Activated CD4-positive, alpha-beta T cell treated with anti-CD3 and anti-CD28 coated beads, Interleukin-2, amount 10 ng/mL, durations not matched to agents 24 days and 14 days (primary cell): ENCODE data around the gene GAS1. TPM values are rescaled to one million over a fixed set of nuclear protein-coding genes. Genes with fewer than 3 reads are reported as not detected.

Source experiments
- DNase-seq: peaks from one replicate; pipeline ENCODE4 v3.0.0; 2022
- H3K27ac Mint-ChIP-seq: one replicate; pipeline ENCODE4 v1.8.0; 2022; ENCODE audit warnings: mild to moderate bottlenecking, mixed read lengths
- H3K27me3 Mint-ChIP-seq: one replicate; pipeline ENCODE4 v1.8.0; 2022; ENCODE audit warnings: mixed read lengths
- H3K36me3 Mint-ChIP-seq: one replicate; pipeline ENCODE4 v1.8.0; 2022; ENCODE audit warnings: low read depth, mild to moderate bottlenecking, mixed read lengths
- H3K4me1 Mint-ChIP-seq: one replicate; pipeline ENCODE4 v1.8.0; 2021; ENCODE audit warnings: mixed read lengths
- H3K4me3 Mint-ChIP-seq: one replicate; pipeline ENCODE4 v1.8.0; 2022; ENCODE audit warnings: mild to moderate bottlenecking, moderate library complexity, mixed read lengths
- H3K9me3 Mint-ChIP-seq: one replicate; pipeline ENCODE4 v1.8.0; 2021; ENCODE audit warnings: mixed read lengths
- intact Hi-C: fragments of 100-400 bp; cut with micrococcal nuclease; formaldehyde crosslinking; loops from one replicate; pipeline ENCODE4 v1.15.1; 2023
- total RNA-seq: library from RNA; stranded (reverse); gene quantifications from 2 replicates; pipeline ENCODE4 v1.2.3, GENCODE V29; 2022

Gene GAS1
- total RNA-seq, 1 donor from 2014 or later, result 0.14 TPM

DNA sequence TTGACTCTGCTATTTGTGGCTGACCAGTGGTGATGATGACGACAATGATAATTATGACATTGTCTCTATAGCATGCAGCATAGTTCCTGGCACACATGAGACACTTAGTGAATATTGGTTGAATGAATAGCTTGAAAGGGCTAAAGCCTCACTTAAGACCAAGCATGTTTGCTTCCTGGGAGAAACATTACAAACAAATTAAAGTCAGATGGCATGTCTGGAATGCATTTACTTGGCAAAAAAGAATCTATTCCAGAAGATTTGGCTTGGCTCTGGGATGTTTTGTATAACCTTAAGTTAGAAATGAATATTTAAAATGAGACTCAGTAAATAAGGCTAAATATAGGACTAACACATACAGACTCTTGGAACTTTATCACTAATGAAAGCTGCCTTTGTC is 21.6 kb downstream of the GAS1 start:
- no peak overlapping the region for H3K4me3 Mint-ChIP-seq
- DNase-seq, result no peak
- H3K27ac Mint-ChIP-seq, result no peak overlapping the region
- H3K27me3 Mint-ChIP-seq, result peaks cover 5% of the 10 kb centered on the region
- intact Hi-C loops, result no loop called here
- H3K9me3 Mint-ChIP-seq, result no peaks in the 10 kb centered on the region
- H3K4me1 Mint-ChIP-seq, result no peaks in the 10 kb centered on the region
- H3K36me3 Mint-ChIP-seq, result no peaks in the 10 kb centered on the region

DNA sequence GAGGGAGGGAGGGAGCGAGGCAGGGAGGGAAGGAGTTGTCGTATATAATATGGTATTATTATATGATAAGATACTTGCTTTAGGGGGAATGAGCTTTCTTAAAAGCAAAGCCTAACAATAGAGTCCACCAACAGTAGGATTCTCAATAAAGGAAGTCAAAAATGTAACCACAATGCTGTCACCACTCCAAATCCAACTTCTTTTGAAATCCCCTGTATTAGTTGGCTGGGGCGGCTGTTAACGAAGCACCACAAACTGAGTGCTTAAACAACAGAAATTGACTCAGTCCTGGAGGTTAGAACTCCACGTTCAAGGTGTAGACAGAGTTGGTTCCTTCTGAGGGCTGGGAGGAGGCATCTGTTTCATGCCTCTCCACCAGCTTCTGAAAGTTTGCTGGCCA is 23.1 kb downstream of the GAS1 start:
- no peak for DNase-seq
- peaks cover 5% of the 10 kb centered on the region for H3K27me3 Mint-ChIP-seq
- H3K27ac Mint-ChIP-seq, result no peak overlapping the region
- H3K4me3 Mint-ChIP-seq, result no peak overlapping the region
- no peaks in the 10 kb centered on the region for H3K4me1 Mint-ChIP-seq
- H3K9me3 Mint-ChIP-seq, result no peaks in the 10 kb centered on the region
- H3K36me3 Mint-ChIP-seq, result no peaks in the 10 kb centered on the region
- intact Hi-C loops, result no loop called here

DNA sequence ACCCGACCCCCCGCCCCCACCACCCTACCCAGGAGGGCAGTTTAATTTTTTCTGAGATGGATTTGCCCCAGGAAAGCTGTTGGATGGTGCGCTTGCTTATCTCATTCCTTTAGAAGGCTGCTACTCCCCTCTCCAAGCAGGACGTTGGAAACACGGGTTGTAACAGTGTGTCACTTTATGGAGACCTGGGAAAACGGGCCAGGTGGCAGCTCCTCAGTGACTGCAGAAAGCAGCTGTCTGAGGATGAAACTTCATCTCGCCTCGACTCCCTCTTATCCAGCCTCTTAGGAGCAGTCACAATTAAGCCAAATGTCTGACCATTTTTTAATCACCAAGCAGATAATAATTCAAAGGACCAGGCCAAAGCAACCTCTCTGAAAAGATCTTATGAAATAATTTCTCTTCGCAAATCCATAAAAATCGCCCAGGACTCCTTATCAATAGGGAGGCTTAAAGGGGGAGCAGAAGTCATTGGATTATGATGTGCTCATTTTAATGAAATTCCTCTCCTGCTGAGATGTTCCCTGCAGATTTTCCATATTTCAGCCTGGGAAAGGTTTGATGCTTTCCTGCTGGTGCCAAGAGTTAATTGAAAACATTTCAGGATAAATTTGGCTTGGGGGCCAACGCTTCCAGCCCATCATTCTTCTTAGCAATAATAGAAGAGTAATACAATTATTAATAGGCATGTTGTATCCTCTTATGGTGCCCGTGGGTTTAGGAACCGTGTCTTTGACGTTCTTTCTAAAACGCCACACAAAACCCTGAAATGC is 26.0 kb downstream of the GAS1 start:
- Mint-ChIP-seq H3K36me3 (no peaks in the 10 kb centered on the region), H3K27me3 (peaks cover 5% of the 10 kb centered on the region), H3K4me3 (no peak overlapping the region), H3K9me3 (no peaks in the 10 kb centered on the region), H3K27ac (no peak overlapping the region), H3K4me1 (no peaks in the 10 kb centered on the region)
- intact Hi-C loops, result no loop called here
- no peak for DNase-seq

GRCh38 chr9:86918556-86918955 is 28.8 kb downstream of the GAS1 start:
- Mint-ChIP-seq H3K4me1 (no peaks in the 10 kb centered on the region), H3K4me3 (no peak overlapping the region), H3K9me3 (no peaks in the 10 kb centered on the region), H3K27ac (no peak overlapping the region), H3K36me3 (no peaks in the 10 kb centered on the region), H3K27me3 (peaks cover 8% of the 10 kb centered on the region)
- no peak for DNase-seq
- intact Hi-C loops, result no loop called here

DNA sequence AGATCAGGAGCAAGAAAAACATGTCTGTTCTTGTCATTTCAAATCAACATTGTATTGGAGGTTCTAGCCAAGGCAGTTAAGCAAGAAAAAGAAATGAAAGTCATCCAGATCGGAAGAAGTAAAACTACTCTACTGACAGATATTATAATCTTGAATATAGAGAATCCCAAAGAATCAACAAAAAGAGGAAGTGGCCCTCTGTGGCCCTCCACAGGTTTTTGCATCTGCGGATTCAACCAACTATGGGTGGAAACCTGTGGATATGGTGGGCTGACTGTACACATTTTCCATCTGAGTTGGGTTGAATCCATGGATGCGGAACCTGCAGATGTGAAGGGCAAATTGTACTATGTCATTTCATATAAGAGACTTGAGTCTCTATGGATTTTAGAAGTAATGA is 35.1 kb downstream of the GAS1 start:
- intact Hi-C loops, result no loop called here
- Mint-ChIP-seq H3K9me3 (no peaks in the 10 kb centered on the region), H3K36me3 (no peaks in the 10 kb centered on the region), H3K4me1 (no peaks in the 10 kb centered on the region), H3K27ac (no peak overlapping the region), H3K27me3 (peaks cover 5% of the 10 kb centered on the region), H3K4me3 (no peak overlapping the region)
- no peak for DNase-seq

DNA sequence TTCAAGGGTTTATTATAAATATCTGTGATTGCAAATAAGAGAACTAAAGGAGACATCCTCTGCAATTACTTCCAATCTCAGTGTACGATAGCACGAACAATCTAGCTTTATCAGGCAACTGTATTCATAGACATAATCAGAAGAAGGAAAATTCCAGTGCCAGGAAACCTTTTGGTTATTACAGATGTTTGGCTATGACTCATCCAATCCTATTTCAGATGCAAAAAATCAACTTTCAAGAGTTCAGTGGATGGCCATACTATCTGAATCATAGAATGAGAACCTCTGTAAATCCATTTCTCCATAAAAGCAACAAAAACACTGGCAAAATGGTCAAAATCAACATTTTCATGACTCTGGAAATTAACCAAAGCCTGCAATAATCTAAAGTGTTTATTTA is 37.9 kb downstream of the GAS1 start:
- H3K9me3 Mint-ChIP-seq, result no peaks in the 10 kb centered on the region
- H3K27ac Mint-ChIP-seq, result no peak overlapping the region
- H3K27me3 Mint-ChIP-seq, result peaks cover 9% of the 10 kb centered on the region

GRCh38 chr9:86908261-86908660 is 39.0 kb downstream of the GAS1 start:
- Mint-ChIP-seq H3K4me3 (no peak overlapping the region), H3K27ac (no peak overlapping the region), H3K9me3 (no peaks in the 10 kb centered on the region), H3K27me3 (peaks cover 15% of the 10 kb centered on the region), H3K4me1 (no peaks in the 10 kb centered on the region), H3K36me3 (no peaks in the 10 kb centered on the region)
- intact Hi-C loops, result no loop called here
- no peak for DNase-seq

More for the DNA sequence above, 37.9 kb downstream of the GAS1 start:
- no peak for DNase-seq
- Mint-ChIP-seq H3K4me1 (no peaks in the 10 kb centered on the region), H3K36me3 (no peaks in the 10 kb centered on the region), H3K4me3 (no peak overlapping the region)
- intact Hi-C loops, result no loop called here

GRCh38 chr9:86907346-86907745 is 40.0 kb downstream of the GAS1 start:
- H3K4me1 Mint-ChIP-seq, result no peaks in the 10 kb centered on the region
- no peaks in the 10 kb centered on the region for H3K9me3 Mint-ChIP-seq
- no peak for DNase-seq
- H3K27ac Mint-ChIP-seq, result no peak overlapping the region
- no peaks in the 10 kb centered on the region for H3K36me3 Mint-ChIP-seq
- intact Hi-C loops, result no loop called here
- no peak overlapping the region for H3K4me3 Mint-ChIP-seq
- H3K27me3 Mint-ChIP-seq, result peaks cover 24% of the 10 kb centered on the region

DNA sequence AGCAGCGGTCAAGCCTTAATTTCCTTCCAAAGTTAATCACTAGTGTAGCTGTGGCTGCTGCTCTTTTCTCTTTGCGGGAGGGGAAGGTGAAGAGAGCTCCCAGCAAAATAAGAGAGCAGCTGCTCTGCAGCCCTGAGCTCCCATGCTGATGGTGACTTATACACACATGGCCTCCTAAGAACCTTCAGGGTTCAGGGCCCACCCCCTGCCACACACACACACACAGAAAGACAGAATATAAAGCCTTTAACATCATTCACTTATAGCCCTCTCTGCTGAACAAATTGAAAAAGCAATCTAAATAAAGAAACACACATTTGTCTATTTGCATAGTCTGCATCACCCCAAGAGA is 43.6 kb downstream of the GAS1 start:
- intact Hi-C loops, result no loop called here
- no peaks in the 10 kb centered on the region for H3K36me3 Mint-ChIP-seq
- no peaks in the 10 kb centered on the region for H3K4me1 Mint-ChIP-seq
- H3K4me3 Mint-ChIP-seq, result no peak overlapping the region
- DNase-seq, result no peak
- no peaks in the 10 kb centered on the region for H3K9me3 Mint-ChIP-seq
- peaks cover 38% of the 10 kb centered on the region for H3K27me3 Mint-ChIP-seq
- H3K27ac Mint-ChIP-seq, result no peak overlapping the region

DNA sequence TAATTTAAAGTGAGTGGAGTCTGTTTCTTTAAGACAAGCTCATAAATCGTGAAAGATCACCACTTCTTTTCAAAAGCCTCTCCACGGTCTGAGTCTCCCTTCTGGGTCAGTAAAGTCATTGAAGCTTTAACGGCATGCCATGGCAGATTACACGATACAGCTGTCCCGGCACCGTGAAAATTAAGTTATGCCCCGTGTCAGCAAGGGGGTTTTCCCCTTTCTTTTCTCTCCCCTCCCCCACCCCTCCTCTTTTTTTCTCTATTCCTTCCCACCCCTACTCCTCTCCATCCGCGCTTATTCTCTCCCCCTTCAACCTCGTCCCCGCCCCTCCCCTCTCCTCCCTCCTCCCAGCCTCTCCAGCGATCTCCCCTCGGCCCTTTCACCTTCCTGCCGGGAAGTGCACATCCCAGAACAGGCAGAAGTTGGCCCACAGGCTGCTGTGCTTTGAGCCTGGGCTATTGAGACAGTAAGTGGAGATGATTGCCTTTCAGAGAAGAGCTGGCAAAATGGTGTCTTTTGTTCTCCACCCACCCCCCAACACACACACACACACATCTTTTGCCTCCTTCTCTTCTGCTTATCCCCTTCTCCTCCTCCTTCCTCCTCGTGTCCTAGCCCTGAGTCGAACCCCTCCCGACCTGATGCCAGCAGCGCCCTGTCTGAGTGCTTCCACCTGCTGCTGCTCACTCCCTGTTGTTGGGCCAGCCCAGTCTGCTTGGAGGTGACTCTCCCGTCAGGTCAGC is 44.1 kb downstream of the GAS1 start:
- no peaks in the 10 kb centered on the region for H3K4me1 Mint-ChIP-seq
- no peaks in the 10 kb centered on the region for H3K9me3 Mint-ChIP-seq
- H3K4me3 Mint-ChIP-seq, result no peak overlapping the region
- H3K27me3 Mint-ChIP-seq, result peaks cover 38% of the 10 kb centered on the region
- intact Hi-C loops, result no loop called here
- H3K36me3 Mint-ChIP-seq, result no peaks in the 10 kb centered on the region
- no peak overlapping the region for H3K27ac Mint-ChIP-seq
- no peak for DNase-seq

GRCh38 chr9:86902586-86902985 is 44.7 kb downstream of the GAS1 start:
- H3K27me3 Mint-ChIP-seq, result peaks cover 38% of the 10 kb centered on the region
- no peaks in the 10 kb centered on the region for H3K36me3 Mint-ChIP-seq
- DNase-seq, result no peak
- intact Hi-C loops, result no loop called here
- H3K9me3 Mint-ChIP-seq, result no peaks in the 10 kb centered on the region
- no peak overlapping the region for H3K4me3 Mint-ChIP-seq
- H3K27ac Mint-ChIP-seq, result no peak overlapping the region
- H3K4me1 Mint-ChIP-seq, result no peaks in the 10 kb centered on the region

DNA sequence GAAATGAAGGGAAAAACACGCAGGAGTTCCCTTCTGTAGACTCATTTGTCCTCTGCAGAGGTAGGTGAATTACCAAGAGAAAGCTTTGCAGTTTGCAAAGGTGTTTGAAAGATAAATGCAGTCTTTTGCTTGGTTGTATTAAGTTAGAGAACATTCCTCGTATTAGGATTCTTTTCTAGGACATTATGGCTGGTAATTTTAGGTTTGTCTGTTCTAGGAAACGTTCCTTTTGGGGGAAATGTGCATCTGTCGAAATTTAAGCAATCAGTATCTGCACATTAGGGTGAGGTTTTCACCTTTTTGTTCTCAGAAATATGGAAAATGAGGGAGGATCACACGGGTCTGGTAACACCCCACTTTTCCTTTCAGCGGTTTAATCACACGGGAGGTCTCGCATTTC is 45.1 kb downstream of the GAS1 start:
- no peaks in the 10 kb centered on the region for H3K4me1 Mint-ChIP-seq
- no peak overlapping the region for H3K27ac Mint-ChIP-seq
- H3K9me3 Mint-ChIP-seq, result no peaks in the 10 kb centered on the region
- intact Hi-C loops, result no loop called here
- peaks cover 37% of the 10 kb centered on the region for H3K27me3 Mint-ChIP-seq
- no peak for DNase-seq
- H3K36me3 Mint-ChIP-seq, result no peaks in the 10 kb centered on the region
- H3K4me3 Mint-ChIP-seq, result no peak overlapping the region

DNA sequence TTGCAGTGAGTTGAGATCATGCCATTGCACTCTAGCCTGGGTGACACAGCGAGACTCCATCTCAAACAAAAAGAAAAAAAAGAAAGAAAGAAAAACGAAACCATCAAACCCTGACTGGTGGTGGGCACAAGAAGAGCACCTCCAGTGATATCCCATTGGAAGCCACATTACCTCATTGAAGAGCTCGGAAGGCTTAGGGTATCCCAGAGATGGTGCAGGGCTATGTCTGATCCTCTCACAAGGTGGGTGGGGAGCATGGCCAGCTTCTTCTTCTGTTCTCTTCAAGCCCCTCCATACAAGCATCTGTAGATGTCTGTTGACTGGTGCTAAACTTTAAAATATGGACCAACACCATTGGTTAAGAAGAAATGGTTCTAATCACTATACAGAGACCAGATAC is 45.8 kb downstream of the GAS1 start:
- H3K27ac Mint-ChIP-seq, result no peak overlapping the region

More for the DNA sequence above, 45.8 kb downstream of the GAS1 start:
- H3K4me3 Mint-ChIP-seq, result no peak overlapping the region
- no peaks in the 10 kb centered on the region for H3K4me1 Mint-ChIP-seq
- DNase-seq, result no peak
- H3K27me3 Mint-ChIP-seq, result peaks cover 35% of the 10 kb centered on the region
- H3K9me3 Mint-ChIP-seq, result no peaks in the 10 kb centered on the region
- intact Hi-C loops, result no loop called here
- no peaks in the 10 kb centered on the region for H3K36me3 Mint-ChIP-seq
